OCI-LY1 (cell line): ENCODE data around the gene LTBP3.

Experiments used
- EZH2 ChIP-seq: fragments of 200-600 bp; sonication (generic), shearing (Covaris generic); IDR thresholded peaks from 2 replicates; pipeline ENCODE4 v1.8.0; 2017; ENCODE audit warnings: borderline replicate concordance, mixed run types, mild to moderate bottlenecking, antibody characterized with exemption, low read length, moderate library complexity, mixed read lengths
- TF ChIP-seq, protein P1 (sequence below): fragments of 200-600 bp; sonication (generic), shearing (Covaris generic); IDR thresholded peaks from 2 replicates; pipeline ENCODE4 v1.5.1; 2017; ENCODE audit warnings: mild to moderate bottlenecking, antibody characterized with exemption, low read length, moderate library complexity, mixed read lengths

DNA sequence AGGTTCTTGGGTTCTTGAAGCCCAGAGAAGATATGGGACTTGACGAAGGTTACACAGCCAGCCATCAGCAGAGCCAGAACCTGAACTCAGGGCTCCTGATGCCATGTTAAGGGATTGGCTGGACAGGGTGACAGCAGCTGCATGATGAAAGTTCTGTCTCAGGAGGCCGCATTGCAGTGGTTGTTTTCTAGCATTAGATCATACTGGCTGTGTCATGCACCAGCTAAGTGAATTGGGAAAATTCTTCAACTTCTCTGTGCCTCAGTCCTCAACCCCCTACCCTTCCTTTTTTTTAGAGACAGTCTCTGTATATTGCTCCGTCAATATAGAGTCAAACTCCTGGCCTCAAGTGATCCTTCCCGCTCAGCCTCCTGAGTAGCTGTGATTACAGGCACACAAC, 5.4 kb upstream of the LTBP3 start:
- TF ChIP-seq, protein P1, sequence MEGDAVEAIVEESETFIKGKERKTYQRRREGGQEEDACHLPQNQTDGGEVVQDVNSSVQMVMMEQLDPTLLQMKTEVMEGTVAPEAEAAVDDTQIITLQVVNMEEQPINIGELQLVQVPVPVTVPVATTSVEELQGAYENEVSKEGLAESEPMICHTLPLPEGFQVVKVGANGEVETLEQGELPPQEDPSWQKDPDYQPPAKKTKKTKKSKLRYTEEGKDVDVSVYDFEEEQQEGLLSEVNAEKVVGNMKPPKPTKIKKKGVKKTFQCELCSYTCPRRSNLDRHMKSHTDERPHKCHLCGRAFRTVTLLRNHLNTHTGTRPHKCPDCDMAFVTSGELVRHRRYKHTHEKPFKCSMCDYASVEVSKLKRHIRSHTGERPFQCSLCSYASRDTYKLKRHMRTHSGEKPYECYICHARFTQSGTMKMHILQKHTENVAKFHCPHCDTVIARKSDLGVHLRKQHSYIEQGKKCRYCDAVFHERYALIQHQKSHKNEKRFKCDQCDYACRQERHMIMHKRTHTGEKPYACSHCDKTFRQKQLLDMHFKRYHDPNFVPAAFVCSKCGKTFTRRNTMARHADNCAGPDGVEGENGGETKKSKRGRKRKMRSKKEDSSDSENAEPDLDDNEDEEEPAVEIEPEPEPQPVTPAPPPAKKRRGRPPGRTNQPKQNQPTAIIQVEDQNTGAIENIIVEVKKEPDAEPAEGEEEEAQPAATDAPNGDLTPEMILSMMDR = no peak
- TF ChIP-seq EZH2 = no peak
